Measurements from ENCODE around the gene SALL3.

The SALL3 gene

DNA sequence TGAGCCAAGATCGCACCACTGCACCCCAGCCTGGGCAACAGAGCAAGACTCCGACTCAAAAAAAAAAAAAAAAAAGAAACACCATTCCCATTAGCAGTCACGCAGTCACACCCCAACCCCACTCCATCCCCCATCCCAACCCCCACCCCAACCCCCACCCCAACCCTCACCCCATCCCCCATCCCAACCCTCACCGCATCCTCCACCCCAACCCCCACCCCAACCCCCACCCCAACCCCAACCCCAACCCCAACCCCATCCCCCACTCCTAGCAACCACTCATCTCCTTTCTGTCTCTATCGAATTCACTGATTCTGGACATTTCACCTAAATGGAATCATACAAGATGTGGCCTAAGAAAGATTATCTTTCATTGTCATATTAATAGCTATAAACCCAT lies 63.7 kb downstream of the SALL3 start:
- WGBS, 2 experiments (ENCODE audit: insufficient coverage in 2 of 2) = no CpG with 5 or more reads among the region's 5 CpGs
- no peak overlapping the region for H3K4me3 ChIP-seq (ENCODE audit: extremely low read depth, insufficient read depth, low read length, poor library complexity, severe bottlenecking)
- H3K36me3 ChIP-seq (ENCODE audit: control insufficient read depth, insufficient read depth, low read length) = no peaks in the 10 kb centered on the region
- H3K9me3 ChIP-seq (ENCODE audit: control insufficient read depth, low read length) = peaks cover 6% of the 10 kb centered on the region
- H3K4me1 ChIP-seq (ENCODE audit: control insufficient read depth, insufficient read depth, low read length, poor library complexity, severe bottlenecking) = no peaks in the 10 kb centered on the region
- no peak overlapping the region for H3K27ac ChIP-seq (ENCODE audit: low read depth, low read length, severe bottlenecking)

DNA sequence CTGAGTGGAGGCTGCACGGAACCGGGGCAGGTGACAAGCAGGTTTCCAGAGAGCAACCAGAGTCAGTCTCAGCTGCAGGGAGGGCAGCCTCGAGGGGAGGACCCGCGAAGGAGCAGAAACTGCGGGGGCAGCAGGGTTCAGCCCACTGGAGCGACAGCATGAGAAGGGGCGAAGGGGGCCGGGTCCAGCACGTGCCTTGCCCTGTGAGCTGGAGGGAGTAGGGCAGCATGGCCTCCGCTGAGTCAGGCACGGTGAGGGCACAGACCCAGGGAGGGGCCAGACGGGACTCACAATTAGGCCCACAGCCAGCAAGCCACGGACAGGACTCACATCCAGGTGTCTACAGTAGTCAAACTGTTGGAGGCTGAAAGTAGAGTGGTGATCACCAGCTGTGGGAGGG lies 66.9 kb downstream of the SALL3 start:
- Histone ChIP-seq H3K36me3 (ENCODE audit: control insufficient read depth, insufficient read depth, low read length) (no peaks in the 10 kb centered on the region), H3K4me1 (ENCODE audit: control insufficient read depth, insufficient read depth, low read length, poor library complexity, severe bottlenecking) (no peaks in the 10 kb centered on the region), H3K27ac (ENCODE audit: low read depth, low read length, severe bottlenecking) (no peak overlapping the region), H3K4me3 (ENCODE audit: extremely low read depth, insufficient read depth, low read length, poor library complexity, severe bottlenecking) (no peak overlapping the region), H3K9me3 (ENCODE audit: control insufficient read depth, low read length) (no peaks in the 10 kb centered on the region)
- WGBS, 2 experiments (ENCODE audit: insufficient coverage in 2 of 2) = 78 to 91% methylated on average over 10 to 14 of the region's 14 CpGs

DNA sequence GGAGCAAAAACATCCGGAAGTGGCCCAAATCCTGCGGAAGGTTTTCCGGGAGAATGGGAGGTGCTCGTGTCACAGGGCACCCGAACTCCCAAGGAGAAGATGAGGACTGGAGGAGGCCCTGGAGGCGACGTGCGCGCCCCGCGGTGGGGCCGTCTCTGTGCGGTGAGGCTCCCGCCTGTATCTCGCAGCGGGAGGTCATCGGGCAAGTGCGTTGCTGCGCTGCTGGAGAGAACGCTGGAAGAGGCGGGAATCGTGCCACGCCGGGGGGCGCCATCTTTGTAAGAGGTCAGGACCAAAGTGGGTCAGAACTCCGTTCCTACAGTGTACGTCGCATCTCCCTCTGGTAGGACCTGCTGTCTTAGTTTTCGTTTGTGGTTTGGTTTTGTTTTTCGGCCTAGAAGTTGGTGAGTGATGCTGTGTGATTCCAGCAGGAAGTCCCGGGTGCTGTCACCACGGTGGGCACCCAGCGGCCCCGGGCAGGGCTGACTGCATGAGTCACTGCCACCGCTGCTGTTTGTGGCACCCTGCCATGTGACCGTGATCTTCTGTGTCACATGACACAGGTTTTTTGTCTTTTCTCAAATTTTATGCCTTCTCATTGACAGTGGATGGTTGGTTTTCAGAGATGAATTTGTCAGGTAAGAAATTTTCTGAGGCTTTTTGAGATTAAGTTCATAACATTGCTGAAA lies 68.1 kb downstream of the SALL3 start:
- Histone ChIP-seq H3K36me3 (ENCODE audit: control insufficient read depth, insufficient read depth, low read length) (no peaks in the 10 kb centered on the region), H3K4me3 (ENCODE audit: extremely low read depth, insufficient read depth, low read length, poor library complexity, severe bottlenecking) (no peak overlapping the region), H3K27ac (ENCODE audit: low read depth, low read length, severe bottlenecking) (no peak overlapping the region), H3K9me3 (ENCODE audit: control insufficient read depth, low read length) (no peaks in the 10 kb centered on the region), H3K4me1 (ENCODE audit: control insufficient read depth, insufficient read depth, low read length, poor library complexity, severe bottlenecking) (no peaks in the 10 kb centered on the region)
- 96% methylated on average over 28 to 34 of the region's 36 CpGs for WGBS, 2 experiments (ENCODE audit: insufficient coverage in 2 of 2)

DNA sequence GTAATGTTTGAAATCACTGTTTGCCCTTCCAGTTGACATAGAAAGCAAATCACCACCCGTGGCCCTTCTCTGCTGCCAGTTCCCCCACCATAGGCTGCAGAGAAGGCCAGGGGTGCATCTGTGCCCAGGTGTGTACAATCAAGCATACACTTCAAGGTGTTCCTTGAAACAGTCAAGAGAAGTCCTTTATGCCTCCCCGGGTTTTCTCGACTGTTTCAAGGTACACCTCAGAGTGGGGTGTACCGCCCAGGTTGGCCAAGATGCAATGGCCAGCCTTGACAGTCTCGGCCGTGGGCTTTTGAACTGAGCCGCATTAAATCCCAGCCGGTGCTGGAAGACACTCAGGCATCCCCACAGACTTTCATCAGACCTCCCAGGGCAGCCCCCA lies 68.6 kb downstream of the SALL3 start:
- no peak overlapping the region for H3K4me3 ChIP-seq (ENCODE audit: extremely low read depth, insufficient read depth, low read length, poor library complexity, severe bottlenecking)
- no peaks in the 10 kb centered on the region for H3K36me3 ChIP-seq (ENCODE audit: control insufficient read depth, insufficient read depth, low read length)
- H3K4me1 ChIP-seq (ENCODE audit: control insufficient read depth, insufficient read depth, low read length, poor library complexity, severe bottlenecking) = no peaks in the 10 kb centered on the region
- H3K27ac ChIP-seq (ENCODE audit: low read depth, low read length, severe bottlenecking) = no peak overlapping the region
- 93 to 100% methylated on average over 8 of the region's 8 CpGs for WGBS, 2 experiments (ENCODE audit: insufficient coverage in 2 of 2)
- no peaks in the 10 kb centered on the region for H3K9me3 ChIP-seq (ENCODE audit: control insufficient read depth, low read length)

DNA sequence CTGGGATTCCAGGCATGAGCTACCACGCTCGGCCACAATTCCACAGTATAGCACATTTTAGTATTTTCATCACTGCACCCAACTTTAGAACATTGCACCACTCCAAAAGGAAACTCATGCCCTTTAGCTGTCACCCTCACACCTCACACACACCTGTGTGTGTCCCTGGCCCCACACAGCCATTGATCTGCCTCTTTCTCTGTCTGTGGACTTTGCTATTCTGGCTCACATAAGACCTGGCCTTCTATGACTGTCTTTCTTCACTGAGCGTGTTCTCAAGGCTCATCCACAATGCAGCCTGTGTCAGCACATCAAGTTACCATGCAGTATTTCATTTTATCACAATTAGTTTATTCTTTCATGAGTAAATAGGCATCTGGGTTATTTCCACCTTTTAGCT lies 69.9 kb downstream of the SALL3 start:
- WGBS, 2 experiments (ENCODE audit: insufficient coverage in 2 of 2) = 88 to 96% methylated on average over 2 to 3 of the region's 3 CpGs
- Histone ChIP-seq H3K4me3 (ENCODE audit: extremely low read depth, insufficient read depth, low read length, poor library complexity, severe bottlenecking) (no peak overlapping the region), H3K36me3 (ENCODE audit: control insufficient read depth, insufficient read depth, low read length) (no peaks in the 10 kb centered on the region), H3K27ac (ENCODE audit: low read depth, low read length, severe bottlenecking) (no peak overlapping the region), H3K4me1 (ENCODE audit: control insufficient read depth, insufficient read depth, low read length, poor library complexity, severe bottlenecking) (no peaks in the 10 kb centered on the region), H3K9me3 (ENCODE audit: control insufficient read depth, low read length) (no peaks in the 10 kb centered on the region)
